ENCODE results near the gene PLPPR1.
"Not testable (repeated sequence)": the region's sequence is repeated elsewhere in the genome, so short reads cannot be mapped to it uniquely, and the experiment has no call there.

The PLPPR1 gene

DNA sequence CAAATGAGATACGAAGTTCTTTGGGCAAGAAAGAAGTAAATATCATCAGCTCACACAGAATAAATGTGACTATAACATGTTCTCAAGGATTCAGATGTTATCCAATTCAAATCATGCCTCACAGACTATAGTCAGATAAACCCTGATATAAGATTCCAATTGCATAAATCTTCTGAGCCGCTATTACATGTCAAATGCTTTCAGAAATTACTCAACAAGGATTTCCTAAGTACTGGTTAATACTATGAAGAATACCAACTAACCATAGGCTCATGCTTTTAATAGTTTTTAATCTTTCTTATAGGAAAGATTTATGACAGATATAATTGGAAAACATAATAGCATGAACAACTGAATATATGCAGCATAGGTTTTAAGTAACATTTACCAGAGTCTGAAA, 282.7 kb downstream of the PLPPR1 start:
- no peak for DNase-seq

DNA sequence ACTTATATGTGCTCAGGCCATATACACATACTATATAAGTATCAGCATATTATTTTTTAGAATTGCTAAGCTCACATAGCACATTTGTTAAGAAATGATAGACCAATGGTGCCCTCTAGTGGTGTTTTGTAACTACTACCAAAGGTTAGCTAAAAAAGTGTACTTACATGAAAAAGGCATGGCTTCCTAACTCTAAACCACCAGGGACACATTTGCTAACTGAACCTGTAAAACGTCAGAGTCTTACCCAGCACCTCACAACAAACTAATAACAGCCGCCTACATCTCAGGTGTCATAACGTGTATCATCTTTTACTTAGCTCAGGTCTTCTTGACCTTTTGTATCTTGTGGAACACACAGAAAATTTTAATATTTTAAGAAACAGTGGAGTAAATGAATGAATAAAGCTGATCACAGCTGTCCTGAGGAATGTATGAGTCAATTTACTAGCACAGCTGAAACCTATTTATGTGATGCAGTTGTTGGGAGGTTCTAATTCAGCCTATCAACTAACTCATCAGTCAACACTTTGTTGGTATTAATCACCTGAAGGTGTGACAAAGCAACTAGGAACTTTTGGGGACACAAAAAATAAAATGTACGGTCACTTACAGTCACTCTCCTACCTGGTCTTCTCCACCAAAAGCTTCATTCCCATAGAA, 283.4 kb downstream of the PLPPR1 start:
- DNase-seq: no peak

DNA sequence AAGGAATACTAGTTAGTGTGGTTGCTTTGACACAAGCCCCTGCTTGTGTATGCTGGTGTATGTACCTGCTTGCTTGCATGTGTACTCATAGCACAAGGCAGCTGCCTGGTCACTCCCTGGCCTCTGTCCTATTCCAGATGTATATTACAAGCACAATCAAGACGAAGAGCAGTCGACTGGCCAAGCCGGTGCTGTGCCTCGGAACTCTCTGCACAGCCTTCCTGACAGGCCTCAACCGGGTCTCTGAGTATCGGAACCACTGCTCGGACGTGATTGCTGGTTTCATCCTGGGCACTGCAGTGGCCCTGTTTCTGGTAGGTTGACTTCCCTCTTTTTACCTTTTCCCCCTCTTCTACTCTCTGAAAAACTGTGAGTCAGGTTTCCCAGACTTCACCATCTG, 284.1 kb downstream of the PLPPR1 start:
- DNase-seq: no peak

DNA sequence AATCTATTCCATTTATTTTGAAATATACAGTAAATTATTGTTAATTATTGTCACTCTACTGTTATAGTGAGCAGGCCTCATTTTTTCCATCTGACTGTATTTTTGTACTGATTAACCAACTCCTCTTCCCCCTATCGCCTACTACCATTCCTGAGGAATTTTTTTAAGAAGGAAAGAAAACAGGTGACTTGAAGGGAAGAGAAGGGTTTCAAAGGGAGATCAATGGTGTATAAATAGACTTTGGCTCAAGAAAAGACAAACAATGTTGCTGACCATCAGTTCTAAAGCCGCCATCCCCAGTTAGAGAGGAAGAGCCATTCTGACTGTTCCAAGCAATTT, 286.6 kb downstream of the PLPPR1 start:
- no peak for DNase-seq

DNA sequence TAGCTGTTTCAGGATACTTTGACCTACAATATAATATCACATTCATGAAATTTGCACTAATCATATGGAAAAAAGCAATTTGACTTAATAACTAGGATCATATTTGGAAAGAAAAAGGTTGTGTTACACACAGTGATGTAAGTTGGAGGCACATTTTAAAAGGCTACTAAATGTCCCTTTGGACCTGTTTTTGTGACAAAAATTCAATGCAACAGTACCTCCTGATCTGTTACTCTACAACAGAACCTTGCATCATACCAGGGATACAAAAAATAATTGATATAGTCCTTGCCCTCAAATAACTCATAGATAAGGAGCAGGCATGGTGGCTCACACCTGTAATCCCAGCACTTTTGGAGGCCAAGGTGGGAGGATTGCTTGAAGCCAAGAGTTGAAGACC, 289.2 kb downstream of the PLPPR1 start:
- DNase-seq: no peak

DNA sequence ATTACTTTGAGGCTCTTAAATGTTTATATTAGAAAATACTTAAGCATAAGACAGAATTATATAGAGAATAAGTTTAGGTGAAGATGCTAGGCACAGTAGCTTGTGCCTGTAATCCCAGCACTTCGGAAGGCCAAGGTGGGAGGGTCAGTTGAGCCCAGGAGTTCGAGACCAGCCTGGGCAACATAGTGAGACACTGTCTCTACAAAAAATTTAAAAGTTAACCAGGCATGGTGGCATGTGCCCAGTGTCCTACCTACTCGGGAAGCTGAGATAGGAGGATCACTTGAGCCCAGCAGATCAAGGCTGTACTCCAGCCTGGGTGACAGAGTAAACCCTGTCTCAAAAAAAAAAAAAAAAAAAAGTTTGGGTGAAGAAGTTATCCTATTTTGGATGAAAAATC, 294.6 kb downstream of the PLPPR1 start:
- no peak for DNase-seq

DNA sequence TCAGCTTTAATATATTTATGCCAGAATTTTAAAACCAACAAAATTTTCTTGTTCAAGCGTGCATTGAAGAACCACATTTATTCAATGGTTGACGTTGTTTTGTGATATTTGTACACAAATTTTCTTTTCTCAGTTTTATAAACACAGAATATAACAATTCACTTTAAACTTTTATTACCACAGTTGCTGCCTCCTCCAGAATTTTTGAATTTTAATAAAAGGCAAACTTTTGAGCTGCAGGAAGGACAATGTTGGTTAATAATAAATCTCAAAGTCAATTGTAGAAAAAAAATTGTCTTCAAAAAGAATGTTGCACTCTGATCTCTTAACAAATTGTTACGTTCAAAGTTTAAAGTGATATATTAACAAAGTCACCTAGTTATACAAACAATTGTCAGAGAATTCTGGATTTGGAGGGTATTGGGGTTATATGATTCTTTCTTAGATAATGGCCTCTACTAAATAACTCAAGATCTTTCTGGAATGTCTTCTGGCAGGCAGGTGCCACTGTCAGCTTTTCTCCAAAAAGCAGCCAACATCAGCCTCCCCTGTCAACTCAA, 295.8 kb downstream of the PLPPR1 start:
- no peak for DNase-seq

DNA sequence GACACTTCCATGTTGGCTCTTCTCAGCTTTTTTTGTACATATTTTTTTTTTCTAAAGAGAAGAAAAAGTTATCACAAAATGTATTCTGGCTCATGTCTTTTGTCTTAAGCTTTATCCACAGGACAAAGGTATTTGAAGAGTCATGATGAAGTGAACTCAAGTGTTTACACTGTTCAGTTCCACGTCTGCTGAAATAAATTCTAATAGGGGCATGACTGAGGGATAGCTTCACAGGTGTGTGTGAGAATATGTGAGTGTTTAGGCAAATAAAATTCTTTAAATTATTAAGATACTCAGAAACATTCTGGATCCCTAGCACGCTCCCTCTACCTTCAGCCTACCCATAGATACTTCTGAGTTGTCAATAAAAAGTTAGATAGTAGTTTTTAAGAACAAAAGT, 296.5 kb downstream of the PLPPR1 start:
- no peak for DNase-seq

DNA sequence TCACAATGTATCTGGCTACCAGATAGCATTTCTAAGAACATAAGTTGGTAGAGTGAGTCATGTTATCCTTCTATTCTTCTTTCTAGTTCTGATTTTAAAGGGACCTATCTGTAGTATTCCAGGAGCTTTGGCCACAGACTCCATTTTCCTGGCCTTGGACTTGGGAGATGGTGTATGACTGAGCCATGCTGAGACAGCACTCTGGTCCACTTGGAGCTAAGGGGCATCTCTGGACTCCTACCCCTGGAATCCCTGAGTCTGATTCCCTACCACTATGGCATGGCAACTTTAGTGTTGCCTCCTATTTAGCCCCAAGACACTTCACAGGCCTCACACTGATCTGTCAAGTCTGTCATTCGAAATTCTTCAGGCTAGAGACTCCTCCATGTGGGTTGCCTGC, 297.5 kb downstream of the PLPPR1 start:
- no peak for DNase-seq

DNA sequence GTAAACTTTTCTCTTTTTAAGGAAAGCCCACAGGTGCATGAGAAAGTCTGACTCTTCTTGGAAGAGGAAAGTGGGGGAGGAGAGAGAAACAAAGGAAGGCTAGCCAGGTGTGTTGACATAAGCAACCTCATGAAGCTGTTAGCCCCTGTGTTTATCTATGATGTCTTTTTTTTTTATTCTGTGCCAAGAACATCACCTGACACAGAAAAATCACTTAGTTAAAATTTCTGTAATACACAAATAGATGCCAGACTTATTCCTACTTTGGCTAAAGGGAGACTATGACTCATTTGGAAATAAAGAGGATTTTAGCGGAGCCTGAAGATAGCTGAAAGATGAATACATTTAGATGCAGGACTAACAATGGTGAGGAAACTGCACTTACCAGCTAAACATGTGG, 298.0 kb downstream of the PLPPR1 start:
- DNase-seq: no peak

DNA sequence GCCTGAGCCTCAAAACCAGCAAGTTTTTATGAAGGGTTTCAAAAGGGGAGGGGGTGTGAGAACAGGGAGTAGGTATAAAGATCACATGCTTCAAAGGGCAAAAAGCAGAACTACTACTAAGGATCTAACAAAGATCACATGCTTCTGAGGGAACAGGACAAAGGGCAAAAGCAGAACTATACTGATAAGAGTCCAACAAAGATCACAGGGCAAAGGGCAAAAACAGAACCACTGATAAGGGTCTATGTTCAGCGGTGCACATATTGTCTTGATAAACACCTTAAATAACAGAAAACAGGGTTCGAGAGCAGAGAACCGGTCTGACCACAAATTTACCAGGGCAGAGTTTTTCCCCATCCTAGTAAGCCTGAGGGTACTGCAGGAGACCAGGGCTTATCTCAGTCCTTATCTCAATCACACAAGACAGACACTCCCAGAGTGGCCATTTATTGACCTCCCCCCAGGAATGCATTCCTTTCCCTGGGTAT, 298.9 kb downstream of the PLPPR1 start:
- not testable (repeated sequence) for DNase-seq

DNA sequence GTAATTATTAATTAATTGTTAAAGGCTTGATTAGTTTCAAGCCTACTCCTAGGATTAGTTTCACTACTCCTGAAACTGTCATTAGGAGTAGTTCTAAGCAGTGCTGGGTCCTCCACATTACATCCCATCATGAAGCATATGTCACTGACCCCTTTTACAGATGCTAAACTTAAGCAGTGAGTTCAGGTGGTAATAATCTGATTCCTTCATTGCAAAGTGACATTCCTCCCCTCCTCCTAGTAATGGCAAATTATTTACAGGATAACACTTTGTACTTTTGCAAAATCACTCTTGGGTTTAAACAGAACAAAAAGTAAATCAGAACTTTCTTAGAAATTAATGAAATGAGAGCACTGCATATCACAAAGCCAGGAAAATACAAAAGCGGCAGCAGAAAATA, 303.8 kb downstream of the PLPPR1 start:
- DNase-seq: no peak

DNA sequence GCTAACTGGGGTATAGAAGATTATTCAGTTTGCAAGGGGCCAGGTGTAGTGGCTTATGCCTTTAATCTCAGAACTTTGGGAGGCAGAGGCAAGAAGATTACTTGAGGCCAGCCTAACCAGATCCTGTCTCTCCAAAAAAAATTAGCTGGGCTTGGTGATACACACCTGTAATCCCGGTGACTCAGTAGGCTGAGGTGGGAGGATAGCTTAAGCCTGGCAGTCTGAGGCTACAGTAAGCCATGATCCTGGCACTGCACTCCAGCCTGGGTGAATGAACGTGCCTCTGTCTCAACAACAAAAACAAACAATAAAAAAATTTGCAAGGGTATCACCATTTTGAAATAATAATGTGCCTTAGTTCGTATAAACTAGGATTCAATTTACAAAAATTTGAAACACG, 305.0 kb downstream of the PLPPR1 start:
- no peak for DNase-seq

DNA sequence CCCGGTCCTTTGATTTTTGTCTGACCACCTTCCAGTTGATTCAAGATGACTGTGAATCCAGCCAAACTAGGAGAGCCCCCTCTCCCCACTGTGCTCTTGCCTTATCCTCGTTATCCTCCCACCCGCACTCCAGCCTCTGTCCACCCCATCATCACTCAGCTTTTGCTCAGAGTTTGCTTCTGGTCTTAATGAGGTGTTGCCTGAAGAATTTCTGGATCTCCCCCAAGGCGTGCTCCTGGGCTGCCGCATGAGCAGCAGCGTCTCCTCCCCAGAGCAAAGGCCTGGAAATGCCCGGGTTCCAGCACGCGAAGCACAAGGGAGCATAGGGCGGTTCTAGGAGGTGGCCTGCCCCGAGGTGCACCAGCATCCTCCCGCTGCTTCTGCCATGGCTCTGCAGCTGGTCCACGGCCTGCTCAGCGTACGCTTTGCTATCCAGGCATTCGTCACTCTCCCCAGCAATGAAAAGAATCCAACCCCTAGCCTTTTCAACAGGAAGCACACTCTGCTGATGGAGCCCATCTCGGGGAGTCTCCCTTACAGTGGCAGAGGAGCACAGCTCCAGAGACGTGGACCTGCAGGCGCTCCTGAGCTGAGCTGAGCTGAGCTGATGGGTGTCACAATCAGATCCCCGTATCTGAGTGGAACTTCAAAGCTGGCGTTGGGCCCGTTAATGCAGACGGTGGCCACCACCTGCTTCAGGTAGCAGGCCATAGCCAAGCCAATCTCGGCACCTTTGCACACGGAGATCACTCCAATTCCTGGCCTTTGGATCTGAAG, 305.6 kb downstream of the PLPPR1 start:
- DNase-seq: no peak

DNA sequence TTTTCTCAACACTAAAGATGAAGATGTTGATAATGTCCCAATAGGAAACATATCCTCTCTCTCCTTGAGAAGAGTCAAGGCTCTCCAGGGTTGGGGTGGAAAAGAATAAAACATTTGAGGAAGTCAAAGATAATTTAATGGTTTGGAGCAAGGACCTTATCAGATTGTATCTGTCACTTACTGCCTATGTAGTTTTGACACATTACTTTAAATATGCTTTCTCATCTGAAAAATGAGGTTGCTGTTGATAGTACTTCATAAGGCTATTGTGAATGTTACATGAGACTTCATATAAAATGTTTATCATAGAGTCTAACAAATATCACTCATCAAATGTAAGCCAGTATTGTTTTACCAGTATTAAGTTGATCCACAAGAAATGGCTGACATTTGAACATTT, 307.6 kb downstream of the PLPPR1 start:
- DNase-seq: no peak

DNA sequence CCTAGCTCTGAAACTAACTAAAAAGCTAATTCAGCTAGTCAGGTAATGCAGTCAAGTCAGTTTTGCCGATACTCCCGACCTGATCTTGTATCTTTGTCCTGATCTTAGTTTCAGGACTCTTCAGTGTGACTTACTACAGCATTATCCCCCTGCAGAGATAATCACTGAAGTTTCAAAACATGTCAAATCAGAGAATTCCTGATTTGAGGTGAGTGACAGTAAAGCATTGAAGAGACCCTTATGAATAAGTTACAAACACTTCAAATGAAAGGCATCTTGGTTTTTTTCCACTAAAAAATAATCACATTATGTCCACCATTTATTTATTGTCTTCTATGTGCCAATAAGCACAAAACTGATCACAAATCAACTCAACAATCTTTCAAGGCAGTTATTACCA, 308.7 kb downstream of the PLPPR1 start:
- no peak for DNase-seq

DNA sequence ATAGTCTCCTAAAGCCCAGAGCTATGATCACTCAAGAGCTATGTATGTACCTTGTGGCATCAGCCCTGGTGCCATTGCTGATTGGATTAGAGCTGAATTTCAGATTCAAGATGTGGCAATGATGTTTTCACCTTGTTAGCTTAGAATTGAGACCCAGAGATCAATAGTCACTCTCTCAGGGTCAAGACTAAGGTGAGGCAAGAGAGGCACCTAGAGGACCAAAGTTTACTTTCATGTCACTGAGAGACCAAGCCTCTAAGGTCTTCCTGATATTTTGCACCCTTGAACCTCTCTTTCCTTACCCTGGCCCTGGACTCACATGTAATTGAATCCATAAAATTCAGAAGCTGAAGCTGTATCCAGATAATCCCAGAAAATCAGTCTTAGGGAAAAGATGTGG, 313.4 kb downstream of the PLPPR1 start:
- DNase-seq: no peak

DNA sequence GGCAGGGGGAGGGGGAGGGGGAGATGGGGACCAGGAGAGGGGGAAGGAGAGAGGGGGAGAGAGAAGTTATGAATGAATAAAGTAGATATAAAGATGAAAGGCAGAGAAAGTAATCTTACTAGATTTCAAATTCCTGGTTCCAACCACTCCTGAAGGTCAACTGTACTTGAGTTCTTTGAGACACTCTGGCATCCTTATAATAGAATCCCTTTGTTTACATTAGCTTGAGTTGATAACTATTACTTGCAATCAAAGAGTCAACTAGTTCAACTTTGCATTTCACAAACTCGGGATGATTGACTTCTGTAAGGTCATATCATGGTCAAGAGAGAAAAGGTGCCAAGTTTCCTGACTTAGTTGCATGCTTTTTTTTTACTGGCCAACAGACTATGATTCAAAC, 314.1 kb downstream of the PLPPR1 start:
- no peak for DNase-seq

DNA sequence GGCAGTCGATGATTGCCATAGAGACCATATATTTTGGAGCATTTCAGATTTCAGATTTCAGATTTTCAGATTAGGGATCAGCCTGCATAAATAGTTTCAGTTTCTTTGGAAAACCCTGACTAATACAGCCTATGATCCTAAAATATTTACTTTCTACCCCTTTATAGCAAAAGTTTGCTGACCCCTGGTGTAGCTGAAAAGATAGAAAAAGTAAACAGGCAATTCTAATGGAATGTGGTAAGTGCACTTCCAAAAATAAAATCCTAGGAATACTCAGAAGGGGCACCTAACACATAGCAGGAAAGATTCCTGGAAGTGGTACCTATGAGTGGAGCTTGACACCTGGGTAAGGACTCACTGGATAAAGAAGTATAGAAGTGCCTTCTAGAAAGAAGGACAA, 321.8 kb downstream of the PLPPR1 start:
- no peak for DNase-seq

DNA sequence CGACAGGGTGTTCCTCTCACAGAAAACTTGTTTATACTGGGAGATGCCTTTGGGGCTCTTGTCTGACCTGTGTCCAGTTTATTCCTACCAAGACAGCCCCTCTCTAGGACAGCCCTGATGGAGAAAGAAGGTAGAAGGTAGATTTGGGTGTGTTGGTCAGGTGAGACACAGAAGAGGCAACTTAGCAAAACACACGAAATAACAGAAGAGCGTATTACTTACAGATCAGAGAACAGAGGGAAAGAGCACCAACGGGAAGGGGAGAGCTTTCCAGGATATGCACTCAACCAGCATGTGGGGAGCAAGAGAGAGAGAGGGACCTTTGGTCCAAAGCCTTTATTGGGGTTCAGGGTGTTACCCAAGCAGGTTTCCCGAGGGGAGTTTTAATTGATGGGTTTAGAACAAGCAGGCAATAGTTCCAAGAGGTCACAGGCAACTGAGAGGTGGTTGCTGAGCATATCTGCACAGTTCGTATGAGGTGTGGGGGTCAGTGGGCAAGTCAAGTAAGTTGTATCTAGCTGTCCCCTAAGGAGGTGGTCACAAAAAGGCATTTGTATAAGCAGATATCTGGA, 324.5 kb downstream of the PLPPR1 start:
- no peak for DNase-seq

DNA sequence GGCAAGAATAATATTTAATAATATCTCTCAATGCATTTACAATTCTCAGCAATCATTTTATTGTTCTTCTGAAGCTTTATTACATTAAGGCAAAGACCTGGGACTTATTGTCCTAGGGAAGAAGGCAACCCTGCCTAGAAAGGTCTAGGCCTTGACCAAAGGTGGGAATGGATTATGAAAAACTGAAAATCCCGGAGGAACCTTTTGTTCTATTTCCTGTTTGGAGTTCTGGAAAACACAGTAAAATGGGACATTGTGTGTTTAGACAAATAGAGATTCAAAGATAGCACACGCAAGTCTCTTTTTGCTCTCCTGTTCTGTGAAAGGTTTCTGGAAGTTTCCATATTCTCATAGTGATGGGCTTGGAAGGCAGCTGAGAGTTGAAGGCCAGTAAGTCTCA, 325.2 kb downstream of the PLPPR1 start:
- no peak for DNase-seq

DNA sequence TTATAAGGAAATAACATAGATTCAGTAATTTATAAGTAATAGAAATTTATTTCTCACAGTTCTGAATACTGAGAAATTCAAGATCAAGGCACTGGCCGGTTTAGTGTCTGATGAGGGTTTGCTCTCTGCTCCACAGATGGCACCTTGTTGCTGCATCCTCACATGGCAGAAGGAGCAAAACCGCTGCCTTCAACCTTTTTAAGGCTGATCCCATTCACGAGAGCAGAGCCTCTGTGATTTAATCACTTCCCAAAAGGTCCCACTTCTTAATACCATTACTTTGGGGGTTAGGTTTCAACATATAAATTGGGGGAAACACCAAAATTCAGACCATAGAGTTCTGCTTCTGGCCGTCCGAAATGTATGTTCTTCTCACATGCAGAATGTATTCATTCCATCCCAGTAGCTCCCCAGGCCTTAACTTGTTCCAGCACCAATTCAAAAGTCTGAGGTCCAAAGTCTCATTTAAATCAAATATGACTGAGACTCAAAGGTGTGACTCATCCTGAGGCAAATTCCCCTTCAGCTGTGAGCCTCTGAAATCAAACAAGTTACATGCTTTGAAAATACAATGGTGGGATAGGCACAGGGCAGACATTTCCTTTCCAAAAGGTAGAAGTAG, 325.7 kb downstream of the PLPPR1 start:
- no peak for DNase-seq
